ENCODE data around the gene SPZ1.
"Not testable (repeated sequence)": the region's sequence is repeated elsewhere in the genome, so short reads cannot be mapped to it uniquely, and the experiment has no call there.

The SPZ1 gene, protein sequence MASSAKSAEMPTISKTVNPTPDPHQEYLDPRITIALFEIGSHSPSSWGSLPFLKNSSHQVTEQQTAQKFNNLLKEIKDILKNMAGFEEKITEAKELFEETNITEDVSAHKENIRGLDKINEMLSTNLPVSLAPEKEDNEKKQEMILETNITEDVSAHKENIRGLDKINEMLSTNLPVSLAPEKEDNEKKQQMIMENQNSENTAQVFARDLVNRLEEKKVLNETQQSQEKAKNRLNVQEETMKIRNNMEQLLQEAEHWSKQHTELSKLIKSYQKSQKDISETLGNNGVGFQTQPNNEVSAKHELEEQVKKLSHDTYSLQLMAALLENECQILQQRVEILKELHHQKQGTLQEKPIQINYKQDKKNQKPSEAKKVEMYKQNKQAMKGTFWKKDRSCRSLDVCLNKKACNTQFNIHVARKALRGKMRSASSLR

DNA sequence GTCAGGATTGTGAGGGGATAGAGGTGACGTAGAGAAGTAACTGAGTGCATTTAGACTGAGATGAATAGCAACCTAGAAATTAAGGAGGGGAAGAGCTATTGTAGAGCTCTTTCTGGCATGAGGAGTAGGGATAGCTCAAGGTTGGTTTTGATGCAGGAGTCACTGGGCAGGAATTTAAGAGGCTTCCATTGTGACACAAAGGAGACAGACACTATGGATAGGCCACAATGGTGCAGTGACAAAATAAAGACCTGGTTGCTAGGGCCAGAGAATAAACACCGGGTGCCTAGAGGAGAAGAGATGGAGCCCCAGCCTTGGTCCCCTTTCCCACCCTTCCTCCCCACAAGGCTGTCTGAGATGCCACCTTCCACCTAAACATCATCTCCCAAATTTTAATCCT, at the start of gene SPZ1:
Gene SPZ1 (plus strand): TSS at position 301 of the 400 bp plus-strand sequence. CDS start 214 bp downstream, outside the sequence.
- DNase-seq: no peak

GRCh38 chr5:80270543-80270942, 49.3 kb upstream of the SPZ1 start:
- not testable (repeated sequence) for DNase-seq

GRCh38 chr5:80275347-80275746, 44.5 kb upstream of the SPZ1 start:
- no peak for DNase-seq

DNA sequence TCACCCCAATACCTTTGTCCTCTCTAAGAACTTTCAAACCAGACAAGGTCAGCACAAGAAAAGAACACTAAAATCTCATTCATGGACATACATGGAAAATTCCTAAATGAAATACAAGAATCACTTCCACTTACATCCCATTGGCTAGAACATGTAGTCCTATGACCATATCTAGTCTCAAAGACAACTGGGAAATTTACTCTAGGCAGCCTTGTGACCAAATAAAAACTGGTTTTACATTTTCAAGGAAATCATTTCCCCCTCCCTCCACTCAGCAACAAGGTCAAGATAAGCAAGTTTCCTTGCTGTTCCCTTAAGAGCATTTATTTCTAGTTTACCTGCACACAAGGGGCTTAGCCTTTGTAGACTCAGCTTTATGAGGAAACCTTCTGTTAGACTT, 43.6 kb upstream of the SPZ1 start:
- no peak for DNase-seq

- no peak for DNase-seq
Observed at GRCh38 chr5:80277191-80277590, 42.6 kb upstream of the SPZ1 start.

DNA sequence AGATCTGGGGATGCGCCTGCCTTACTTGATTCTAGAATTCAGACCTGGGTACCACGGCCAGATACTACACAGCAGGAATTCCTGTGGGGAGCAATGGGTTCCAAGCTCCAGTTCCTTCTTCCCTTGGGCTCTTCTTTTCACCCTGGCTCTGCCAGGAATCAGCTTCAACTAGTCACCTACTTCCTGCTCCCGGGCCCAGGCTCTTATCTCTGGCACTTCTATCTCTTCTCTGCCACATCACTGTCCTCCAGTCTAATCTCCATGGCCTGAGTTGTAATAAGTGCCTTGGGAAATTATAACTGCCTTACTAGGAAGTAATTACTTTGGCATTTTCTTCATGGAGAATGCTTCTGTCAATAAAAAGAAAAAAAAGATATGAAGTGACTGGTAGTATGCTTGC, 37.7 kb upstream of the SPZ1 start:
- no peak for DNase-seq

DNA sequence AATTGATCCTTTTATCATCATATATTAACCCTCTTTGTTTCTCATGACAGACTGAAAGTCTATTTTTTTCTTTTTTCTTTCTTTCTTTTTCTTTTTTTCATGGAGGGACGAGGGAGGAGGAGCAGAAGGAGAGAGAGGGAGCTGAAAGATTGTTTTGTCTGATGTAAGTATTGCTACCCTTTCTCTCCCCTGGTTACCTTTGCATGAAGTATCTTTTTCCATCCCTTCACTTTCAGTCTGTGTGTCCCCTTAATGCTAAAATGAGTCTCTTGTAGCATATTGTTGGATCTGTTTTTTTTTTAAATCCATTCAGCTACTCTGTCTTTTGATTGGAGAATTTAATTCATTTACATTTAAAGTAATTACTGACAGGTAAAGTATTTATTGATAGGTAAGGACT, 36.4 kb upstream of the SPZ1 start:
- DNase-seq: no peak

DNA sequence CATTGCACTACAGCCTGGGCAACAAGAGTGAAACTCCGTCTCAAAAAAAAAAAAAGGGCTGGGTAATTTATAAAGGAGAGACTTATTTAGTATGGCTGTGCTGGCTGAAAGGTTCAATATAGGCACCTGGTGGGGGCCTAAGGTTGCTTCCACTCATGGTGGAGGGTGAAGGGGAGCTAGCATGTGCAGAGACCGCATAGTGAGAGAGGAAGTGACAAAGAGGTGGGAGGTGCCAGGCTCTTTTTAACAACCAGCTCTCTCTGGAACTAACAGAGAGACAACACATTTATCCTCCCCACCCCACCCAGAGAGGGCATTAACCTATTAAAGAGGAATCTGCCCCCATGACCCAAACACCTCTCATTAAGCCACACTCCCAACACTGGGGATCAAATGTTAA, 35.1 kb upstream of the SPZ1 start:
- no peak for DNase-seq

- DNase-seq: no peak
Observed at GRCh38 chr5:80288177-80288576, 31.6 kb upstream of the SPZ1 start.

DNA sequence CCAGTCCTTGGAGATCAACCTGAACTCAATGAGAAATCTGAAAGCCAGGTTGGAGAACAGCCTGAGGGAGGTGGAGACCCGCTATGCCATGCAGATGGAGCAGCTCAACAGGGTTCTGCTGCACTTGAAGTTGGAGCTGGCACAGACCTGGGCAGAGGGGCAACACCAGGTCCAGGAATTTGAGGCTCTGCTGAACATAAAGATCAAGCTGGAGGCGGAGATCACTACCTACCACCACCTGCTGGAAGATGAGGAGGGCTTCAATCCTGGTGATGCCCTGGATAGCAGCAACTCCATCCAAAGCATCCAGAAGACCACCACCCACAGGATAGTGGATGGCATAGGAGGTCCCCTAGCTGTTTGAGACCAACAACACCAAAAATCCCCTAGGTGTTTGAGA, 30.5 kb upstream of the SPZ1 start:
- DNase-seq: no peak

DNA sequence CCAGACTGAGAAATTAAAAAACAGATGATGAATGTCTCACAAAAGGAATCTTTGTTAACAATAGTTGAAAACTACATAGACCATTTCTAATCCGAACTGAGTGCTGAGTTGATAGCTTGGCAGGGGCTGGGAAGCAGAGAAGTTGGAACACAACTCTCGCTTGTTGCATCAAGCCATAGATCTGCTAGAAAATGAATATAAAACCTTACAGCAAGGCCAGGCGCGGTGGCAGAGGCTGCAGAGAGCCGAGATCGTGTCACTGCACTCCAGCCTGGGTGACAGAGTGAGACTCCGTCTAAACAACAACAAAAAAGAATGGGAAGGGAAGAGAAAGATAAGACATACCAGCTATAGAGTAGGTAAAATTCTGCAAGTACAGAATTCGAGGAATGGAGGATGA, 28.0 kb upstream of the SPZ1 start:
- no peak for DNase-seq

DNA sequence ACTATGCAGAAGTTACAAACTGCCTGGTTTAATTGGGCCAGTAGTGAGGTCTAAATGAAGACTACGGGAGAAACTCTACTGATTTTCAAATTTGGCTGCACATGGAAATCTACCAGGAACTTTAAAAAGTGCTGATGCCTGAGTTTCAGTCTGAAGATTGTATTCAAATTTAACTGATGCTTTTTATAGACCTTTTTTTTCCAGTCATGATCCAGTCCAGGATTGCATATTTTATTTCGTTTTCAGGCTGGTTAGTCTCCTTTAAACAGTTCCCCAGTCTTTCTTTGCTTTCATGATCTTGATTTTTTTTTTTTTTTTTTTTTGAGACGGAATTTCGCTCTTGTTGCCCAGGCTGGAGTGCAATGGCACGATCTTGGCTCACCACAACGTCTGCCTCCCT, 23.7 kb upstream of the SPZ1 start:
- no peak for DNase-seq

- no peak for DNase-seq
Observed at GRCh38 chr5:80299601-80300000, 20.2 kb upstream of the SPZ1 start.

GRCh38 chr5:80300125-80300524, 19.7 kb upstream of the SPZ1 start:
- no peak for DNase-seq

GRCh38 chr5:80300796-80301195, 19.0 kb upstream of the SPZ1 start:
- not testable (repeated sequence) for DNase-seq

- DNase-seq: not testable (repeated sequence)
Observed at GRCh38 chr5:80301342-80301741, 18.5 kb upstream of the SPZ1 start.

GRCh38 chr5:80302636-80303035, 17.2 kb upstream of the SPZ1 start:
- DNase-seq: no peak

DNA sequence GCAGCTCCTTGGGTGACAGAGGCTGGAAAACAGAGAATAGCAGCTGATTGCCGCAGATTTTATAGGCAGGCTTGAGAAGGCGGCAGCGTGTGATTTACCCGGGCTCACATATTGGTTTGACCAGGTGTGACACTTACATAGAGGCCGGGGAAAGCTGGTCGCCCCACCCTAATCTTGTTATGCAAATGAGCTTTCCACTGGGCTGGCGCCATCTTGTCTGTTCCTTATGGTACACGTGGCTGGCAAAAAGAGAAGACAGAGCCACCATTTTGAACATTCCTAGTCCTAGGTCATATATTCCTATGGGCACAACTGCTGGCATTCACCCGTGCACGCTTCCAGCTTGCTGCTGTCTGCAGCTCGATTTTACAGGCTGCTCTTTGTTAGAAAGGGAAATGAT, 11.3 kb upstream of the SPZ1 start:
- no peak for DNase-seq

DNA sequence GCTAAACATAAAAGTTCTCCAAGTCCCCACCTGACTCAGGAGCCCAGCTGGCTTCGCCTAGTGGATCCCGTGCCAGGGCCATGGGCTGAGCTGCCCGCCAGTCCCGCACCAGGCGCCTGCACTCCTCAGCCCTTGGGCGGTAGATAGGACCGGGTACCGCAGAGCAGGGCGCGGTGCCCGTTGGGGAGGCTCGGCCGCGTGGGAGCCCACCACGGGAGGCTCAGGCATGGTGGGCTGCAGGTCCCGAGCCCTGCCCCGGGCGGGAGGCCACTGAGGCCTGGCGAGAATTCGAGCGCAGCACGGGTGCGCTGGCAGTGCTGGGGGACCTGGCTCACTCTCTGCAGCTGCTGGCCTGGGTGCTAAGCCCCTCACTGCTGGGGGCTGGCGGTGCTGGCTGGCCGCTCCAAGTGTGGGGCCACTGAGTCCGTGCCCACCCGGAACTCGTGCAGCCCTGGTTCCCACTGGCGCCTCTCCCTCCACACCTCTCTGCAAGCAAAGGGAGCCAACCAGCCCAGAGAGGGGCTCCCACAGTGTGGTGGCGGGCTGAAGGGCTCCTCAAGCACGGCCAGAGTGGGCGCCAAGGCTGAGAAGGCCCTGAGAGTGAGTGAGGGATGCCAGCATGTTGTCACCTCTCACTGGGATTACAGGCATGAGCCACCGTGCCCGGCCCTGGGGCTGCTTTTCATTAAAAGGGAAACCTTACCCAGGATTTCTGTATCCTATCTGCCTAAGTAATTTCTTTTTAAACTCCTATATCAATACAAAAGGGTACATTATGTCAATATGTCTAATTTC, 9.7 kb upstream of the SPZ1 start:
- no peak for DNase-seq

DNA sequence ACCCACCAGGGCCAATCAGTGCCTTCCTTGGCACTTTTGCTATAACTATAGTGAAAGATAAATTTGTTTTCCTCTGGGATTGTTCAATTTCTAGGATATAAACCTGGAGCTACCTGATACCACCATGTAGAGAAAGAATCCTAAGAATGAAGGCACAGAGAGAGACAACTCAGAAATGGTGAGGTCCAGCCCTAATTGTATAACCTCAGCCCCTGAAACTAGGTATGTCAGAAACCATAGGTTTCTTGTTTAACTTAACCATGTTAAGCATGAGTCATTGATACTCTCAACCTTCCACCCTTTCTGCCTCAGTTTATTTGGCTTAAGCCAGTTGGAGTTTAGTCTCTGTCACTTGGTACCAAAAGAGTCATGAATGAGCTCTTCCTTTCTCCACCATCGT, 4.6 kb upstream of the SPZ1 start:
- DNase-seq: no peak

- DNase-seq: no peak
Observed at GRCh38 chr5:80318212-80318611, 1.6 kb upstream of the SPZ1 start.

DNA sequence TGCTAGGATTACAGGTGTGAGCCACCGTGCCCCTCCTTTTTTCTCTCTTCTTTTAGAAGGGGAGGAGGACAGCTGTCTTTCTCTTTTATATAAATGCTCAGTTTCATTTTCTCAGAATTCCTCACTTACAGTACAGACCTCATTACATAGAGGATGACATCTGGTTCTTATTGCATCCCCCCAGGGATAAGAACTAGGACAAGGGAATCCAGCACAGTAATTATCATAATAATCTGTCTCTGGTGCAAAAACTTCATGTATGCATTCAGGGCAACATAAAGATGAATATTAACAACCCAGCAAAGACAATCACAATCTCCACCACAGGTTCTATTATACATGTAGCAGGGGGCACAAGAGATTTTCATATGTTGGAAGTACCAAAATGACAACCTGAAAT, 5.1 kb downstream of the SPZ1 start:
- no peak for DNase-seq

DNA sequence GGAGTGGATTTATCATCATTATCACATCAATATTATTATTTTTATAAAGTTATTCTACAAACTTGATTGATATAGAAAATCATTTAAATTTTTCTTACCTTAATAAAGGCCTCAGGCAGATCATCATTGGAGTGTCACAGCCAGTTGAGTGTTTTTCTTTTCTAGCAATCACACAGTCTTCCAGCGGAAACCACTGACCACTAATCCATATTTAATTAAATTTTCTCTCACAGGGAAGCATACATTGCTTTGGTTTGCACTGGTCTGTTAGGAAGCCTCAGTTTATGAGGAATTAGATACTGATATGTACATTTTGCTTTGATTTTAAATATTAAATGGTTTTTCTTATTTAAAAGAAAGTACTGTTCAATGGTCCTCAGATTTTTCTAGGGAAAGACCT, 6.7 kb downstream of the SPZ1 start:
- no peak for DNase-seq

DNA sequence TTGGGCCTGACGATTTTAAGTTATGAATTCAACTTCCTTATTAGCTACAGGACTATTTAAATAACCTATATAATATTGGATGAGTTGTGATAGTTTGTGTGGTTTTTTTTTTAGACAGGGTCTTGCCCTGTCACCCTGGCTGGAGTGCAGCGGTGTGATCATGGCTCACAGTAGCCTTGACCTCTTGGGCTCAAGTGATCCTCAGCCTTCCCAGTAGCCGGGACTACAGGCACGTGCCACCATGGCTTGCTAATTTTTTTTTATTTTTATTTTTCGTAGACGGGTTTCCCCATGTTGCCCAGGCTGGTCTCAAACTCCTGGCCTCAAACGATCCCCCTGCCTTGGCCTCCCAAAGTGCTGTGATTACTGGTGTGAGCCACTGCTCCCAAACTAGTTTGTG, 17.6 kb downstream of the SPZ1 start:
- DNase-seq: no peak

All from right forelimb (tissue), 1 donor.